GM19455 (cell line): ENCODE measurements around the gene NOS1AP.
"Not testable (repeated sequence)": the region's sequence is repeated elsewhere in the genome, so short reads cannot be mapped to it uniquely, and the experiment has no call there.

Experiments used
- ATAC-seq: cut with Tn5 transposase; IDR thresholded peaks from one replicate; pipeline ENCODE4 v1.9.1; 2021; ENCODE audit not compliant: unreplicated experiment

NOS1AP gene

DNA sequence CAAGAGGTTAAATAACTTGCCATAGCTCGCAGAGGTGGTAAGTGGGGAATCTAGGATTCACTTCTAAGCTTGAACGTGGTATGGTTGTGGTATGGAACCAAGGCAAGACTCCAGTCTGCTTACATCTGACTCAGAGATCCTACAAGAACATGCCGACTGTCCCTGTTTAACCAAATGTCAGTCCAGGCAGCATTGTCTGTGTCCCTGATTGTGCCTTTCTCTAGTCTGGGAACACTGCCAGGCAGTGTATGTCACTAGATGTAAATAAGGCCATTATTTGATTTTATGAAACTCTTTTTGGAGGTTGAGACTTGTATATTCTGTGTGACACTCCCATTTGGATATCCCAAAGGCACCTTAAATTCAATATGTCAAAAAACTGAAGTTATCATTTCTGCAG lies 96.0 kb downstream of the NOS1AP start:
- ATAC-seq: no peak

DNA sequence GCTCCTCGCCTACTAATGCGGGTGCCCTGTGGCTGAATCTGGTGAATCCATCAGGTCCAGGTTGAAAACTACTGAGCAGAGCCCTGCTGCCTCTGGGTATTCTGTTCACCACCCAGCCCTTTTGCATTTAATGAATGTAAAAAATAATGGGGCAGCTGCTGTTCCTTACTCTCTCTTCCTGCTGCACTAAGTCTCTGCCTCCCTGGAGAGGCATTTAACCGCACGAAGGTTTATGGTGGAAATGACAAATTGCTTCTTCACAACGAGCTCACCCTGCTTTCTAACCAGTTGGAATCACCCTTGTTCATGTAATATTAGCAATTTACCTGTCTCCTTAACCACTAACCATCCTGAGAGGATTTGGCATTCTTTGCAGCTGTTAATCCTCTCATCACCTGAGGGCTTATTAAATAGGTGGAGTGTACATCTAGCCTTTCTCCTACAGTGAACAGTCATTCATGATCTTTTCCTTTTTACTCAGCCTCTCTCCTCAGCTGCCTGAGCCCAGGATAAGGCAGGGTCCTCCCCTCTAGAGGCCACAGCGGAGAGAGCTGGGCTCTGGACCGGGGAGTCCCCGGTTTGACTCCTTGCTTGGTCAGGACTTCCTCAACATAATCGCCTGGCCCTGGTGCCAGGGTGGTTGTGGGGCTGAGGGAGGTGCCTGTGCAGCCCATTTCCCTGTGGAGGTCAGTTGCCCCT lies 97.6 kb downstream of the NOS1AP start:
- ATAC-seq: no peak

DNA sequence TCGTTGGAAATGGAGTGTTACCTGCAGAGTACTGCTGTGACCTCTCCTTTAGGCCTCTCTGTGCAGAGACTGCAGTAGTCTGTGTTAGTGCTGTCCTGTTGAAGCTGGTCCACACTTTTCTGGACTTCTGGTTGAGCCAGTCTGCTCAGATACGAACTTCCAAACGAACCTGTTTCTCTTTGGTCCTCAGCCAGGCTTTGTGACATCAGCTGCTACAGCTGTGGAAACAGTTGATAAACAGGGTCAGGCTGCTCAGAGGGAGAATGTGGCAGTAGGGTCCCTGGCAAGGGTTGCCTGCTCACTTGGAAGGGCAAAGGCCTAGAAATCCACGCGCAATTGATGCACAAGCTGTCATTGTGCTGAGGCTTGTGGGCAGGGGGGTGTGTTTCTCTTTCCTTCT lies 98.8 kb downstream of the NOS1AP start:
- no peak for ATAC-seq

DNA sequence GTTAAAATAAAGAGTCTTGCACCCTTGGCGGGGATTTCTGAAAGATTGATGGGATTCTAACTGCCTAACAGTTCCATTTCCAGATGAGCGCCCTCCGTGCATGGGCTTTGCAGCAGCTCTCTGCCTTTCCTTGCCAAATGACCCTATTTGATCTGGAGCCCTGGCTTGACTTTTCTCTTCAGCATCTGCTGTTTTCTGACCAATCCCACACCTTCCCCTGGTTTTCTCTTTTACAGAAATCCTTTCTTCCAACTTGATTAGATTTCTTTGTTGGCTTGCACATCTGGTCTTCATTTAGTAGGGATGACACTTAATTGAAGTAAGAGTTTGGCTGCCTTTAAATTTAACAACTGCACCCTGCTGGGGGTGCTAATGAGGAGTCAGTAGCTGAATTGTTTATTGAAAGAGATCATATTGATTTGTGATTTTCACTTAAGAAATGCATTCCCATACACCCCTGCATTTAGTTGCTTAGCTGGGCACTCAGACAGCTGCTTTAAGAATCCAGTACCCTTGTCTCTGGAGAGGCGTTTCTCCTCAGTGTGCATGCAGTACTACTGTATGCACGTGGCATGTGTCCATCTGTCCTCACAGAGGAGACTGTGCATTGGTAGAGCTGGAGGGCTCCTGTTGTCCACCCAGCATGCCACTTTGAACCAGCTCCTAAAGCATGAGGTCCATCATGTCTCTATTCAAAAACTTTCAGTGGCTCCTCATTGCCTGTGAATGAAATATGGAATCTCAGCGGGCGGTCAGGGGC lies 99.7 kb downstream of the NOS1AP start:
- no peak for ATAC-seq

DNA sequence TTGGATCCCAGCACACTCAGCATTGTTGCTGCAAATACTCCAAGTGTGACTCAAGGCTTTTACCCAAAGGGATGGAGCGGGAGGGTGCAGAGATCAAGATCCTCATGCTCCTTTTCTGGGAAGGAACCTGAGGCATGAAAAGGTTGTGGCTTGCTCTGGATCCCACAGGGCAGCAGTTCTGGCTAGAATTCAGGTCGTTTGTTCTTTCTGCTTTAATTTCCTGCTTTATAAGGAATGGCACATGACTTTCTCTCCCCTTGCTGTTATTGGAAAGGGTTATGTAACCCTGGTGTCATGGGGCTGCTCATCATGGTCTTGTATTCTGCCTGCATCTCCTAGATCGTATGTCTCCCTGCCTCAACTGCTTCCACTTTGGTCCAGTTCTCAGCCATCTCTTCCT lies 101.6 kb downstream of the NOS1AP start:
- no peak for ATAC-seq

DNA sequence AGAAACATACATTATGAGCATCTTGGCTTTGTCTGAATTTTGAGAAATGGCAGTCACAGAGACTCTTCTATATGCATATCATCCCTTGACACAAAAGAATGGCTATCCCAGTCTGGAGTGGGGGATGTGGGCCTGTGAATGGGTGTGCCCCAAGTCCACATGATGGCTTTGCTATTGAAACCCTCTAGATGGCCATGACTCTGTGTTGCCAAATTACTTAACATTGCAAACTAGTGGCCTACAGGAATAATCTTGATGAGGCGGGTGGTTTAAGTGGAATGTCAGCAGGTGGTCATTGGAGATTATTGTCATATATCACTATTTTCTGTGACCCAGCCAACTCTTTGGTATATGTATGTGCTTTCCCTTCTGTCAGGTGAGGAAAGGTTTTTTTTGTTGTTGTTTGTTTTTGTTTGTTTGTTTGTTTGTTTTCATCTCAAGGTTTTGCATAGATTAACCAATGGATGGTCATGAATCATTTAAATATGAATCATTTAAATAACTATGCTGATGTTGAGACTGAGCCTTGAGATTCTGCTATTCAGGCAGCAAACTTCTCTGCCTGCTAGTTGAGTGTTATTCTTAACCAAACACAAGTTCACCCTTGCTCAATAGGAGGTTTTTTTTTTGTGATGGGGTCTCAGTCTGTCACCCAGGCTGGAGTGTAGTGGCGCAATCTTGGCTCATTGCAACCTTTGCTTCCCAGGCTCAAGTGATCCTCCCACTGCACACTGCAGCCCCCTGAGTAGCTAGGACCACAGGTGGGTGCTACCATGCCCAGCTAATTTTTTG lies 103.0 kb downstream of the NOS1AP start:
- ATAC-seq: no peak

DNA sequence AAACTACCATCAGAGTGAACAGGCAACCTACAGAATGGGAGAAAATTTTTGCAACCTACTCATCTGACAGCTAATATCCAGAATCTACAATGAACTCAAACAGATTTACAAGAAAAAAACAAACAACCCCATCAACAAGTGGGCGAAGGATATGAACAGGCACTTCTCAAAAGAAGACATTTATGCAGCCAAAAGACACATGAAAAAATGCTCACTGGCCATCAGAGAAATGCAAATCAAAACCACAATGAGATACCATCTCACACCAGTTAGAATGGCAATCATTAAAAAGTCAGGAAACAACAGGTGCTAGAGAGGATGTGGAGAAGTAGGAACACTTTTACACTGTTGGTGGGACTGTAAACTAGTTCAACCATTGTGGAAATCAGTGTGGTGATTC lies 104.1 kb downstream of the NOS1AP start:
- not testable (repeated sequence) for ATAC-seq

DNA sequence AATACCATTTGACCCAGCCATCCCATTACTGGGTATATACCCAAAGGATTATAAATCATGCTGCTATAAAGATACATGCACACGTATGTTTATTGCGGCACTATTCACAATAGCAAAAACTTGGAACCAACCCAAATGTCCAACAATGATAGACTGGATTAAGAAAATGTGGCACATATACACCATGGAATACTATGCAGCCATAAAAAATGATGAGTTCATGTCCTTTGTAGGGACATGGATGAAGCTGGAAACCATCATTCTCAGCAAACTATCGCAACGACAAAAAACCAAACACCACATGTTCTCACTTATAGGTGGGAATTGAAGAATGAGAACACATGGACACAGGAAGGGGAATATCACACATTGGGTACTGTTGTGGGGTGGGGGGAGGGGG lies 104.5 kb downstream of the NOS1AP start:
- ATAC-seq: not testable (repeated sequence)

DNA sequence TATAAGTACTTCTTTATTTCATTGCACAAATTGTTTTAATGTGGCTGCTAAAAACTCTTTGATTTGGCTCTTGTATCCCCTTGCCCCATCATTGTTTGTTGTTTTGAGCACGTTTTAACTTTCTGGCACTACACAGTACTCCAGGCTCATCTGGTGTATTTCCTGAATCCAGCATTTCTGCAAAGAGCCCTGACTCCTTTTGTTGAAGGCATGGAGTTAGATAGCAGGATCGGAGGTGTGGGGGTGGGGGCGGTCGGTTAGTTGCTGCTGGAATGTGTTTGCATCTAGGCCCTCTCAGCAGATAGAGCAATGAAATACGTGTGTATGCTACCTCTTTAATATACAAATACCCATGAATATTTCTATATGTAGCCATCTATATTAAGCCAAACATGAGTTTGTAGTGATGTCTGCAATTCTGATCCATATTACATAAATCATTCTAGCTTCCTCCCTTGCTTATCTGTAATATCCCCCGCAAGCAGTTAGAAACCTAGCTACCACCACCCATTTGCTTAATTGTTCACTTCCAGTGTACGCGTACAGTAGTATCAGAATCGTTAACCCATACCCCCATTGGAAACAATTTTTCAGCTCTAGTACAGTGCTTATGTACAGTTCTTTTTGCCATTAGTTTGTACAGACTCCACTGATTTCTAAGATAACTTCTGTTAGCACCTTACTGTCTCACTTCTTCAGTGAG lies 106.0 kb downstream of the NOS1AP start:
- ATAC-seq: no peak

DNA sequence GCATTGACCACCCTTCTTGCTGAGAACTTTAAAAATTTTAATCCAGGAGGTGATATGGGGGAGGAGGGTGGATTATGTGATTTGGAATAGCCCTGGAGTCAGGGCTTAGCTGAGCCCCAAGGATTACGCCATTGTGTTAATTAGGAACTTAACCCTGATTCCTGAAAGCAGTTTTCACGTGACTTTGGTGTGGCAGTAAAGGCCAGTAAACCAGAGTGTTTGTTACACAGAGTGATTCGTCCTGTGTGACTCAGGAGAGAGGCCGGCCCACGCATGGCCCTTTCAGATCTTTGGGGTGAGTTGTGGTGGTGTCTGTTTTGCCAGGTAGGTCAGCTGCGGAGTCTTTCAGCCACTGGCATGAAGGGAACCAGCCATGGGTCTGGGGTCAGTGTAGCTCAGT lies 107.6 kb downstream of the NOS1AP start:
- no peak for ATAC-seq

DNA sequence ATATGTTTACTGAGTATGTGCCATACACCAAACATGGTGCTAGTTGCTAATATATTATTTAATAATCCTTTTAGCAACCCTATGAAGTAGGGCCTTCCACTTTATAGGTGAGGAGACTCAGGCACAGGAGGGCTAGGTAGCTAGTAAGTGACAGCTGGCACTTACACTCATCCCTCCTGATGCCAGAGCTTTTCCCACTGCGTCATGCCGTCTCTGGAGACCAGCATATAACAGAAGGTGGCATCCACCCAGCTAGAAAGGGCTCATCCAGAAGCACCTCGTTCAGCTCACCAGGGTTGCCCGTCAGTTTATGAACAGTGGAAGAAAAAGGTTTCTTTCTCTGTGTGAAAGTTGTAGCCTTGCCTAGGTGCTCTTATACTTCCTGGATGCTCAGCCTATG lies 108.9 kb downstream of the NOS1AP start:
- ATAC-seq: no peak

DNA sequence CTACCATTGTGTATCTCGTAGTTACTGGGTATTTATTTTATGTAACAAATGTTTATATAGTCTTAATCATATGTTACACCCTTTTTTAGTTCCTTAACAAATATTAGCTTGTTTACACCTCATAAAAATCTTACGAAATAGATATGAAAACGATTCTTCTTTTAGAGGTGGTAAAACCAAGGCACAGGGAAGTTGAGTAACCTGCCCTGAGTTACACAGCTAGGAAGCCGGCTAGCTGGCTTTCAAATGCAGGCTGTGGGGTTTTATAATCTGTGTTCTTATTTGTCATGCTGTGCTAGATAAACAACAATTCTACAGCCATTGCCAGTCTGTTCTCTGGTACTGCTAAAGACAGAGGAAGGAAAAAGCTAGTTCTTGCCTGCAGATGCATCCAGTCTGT lies 109.6 kb downstream of the NOS1AP start:
- no peak for ATAC-seq

DNA sequence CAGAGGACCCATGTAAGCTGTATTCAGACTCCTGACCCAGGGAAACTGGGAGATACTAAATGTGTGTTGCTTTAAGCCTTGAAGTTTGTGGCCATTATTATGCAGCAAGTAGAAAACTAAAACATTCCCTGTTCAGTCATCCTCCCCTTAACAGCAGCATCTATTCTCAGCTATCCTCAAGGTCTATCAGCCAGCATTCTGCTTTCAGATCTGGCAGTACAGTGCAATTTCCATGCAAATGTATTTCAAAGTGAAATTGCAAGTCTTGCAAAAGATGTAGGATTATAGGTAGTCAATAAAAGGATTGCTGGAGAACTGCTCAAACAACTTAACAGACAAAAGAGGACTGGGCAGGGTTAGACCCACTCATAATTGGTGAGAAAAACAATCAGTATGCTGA lies 111.3 kb downstream of the NOS1AP start:
- ATAC-seq: no peak

DNA sequence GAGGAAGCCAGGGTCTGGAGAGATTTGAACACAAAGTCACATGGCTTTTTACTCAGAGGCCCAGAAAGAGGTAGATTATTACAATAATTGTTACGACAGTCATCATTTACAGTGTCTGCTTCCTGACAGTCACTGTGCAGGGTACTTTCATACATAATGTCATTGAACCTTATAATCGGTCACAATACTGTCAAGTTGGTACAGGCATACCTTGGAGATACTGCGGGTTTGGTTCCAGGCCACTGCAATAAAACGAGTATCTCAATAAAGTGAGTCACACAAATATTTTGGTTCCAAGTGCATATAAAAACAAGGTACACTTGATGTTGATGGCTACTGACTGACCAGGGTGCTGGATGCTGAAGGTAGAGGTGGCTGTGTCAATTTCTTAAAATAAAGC lies 112.6 kb downstream of the NOS1AP start:
- no peak for ATAC-seq

DNA sequence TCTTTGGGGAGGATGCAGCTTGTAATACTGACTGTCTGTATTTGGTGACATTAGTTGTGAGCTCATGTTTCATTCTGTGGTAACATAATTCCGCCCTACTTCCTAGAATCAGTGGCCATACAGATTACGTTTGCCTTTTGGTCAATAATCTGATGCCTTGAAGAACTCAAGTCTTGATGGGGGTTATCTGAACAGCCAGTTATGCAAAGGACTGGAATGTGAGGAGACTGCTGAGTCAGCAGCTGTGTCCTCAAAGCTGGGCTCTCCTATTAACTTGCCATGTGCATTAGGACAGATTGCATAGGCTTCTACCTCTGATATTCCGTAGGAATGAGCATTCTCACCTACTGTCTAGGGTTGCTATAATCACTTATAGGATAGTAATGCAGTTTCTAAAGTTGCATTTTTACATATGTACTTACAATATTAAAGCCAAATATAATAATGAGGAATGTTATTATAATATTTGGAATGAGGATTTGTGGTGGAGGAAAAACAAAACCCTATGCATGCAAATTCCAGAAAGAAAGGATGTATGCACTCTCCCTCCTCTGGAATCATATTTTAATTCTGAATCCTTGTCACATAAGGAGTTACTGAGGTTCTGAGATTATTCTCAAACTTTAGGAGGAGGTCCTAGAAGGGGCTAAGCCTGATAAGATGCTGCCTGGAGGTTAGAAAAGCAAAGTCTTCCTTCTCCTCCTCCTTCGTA lies 116.0 kb downstream of the NOS1AP start:
- no peak for ATAC-seq

DNA sequence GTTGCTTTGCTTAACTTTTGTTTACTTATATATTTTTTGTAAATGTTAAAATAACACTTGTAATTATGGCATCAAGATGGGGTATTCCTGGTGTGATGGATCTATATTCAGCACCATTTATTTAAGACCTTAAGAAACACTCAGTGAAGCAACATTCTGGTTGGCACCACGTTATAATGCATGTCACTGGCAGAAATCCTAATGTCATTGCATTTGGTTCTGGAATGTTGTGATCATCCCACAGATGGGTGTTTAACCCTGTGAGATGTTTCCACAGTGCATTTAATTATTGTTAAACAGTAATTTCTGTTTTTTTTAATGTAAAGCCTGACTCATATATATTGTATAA lies 116.5 kb downstream of the NOS1AP start:
- no peak for ATAC-seq

DNA sequence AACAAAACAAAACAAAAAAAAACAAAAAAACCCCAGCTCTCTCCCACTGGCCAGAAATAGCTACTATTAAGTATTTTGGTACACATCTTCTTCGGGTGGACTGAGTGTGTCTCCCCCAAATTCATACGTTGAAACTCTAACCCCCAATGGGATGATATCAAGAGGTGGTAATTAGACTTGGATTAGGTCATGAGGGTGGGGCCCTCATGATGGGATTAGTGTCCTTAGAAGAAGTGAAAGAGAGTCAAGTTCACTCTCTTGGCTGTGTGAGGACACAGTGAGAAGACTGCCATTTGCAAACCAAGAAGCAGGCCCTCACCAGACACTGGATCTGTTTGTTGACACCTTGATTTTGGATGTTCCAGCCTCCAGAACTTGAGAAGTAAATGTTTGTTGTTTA lies 116.9 kb downstream of the NOS1AP start:
- ATAC-seq: no peak

DNA sequence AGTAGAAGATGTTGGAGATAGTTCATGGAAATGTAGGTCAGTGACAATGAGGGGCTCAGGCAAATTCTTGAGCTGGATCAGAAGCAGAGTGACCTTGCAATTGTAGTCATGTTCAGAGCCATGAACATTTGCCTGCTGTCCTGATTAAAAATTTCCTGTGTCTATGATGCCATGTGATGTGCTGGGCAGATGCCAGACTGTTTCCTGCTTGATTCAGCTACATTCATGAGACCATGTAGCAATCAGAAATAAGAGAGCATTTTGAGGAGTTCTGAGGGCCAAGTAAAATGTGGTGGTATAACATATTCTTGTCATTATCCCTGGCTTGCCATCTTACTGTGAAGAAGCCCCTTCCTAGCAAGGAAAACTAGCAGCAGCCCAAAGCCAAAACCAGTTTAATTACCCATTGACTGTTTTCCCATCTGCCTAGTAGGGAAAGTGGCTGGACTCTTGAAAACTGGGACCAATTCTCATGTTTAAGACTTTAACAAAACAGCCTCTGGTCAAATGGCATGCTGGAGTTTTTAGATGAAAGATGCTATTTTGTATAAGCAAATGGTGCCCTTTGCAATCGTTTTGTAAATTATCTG lies 118.3 kb downstream of the NOS1AP start:
- ATAC-seq: no peak

DNA sequence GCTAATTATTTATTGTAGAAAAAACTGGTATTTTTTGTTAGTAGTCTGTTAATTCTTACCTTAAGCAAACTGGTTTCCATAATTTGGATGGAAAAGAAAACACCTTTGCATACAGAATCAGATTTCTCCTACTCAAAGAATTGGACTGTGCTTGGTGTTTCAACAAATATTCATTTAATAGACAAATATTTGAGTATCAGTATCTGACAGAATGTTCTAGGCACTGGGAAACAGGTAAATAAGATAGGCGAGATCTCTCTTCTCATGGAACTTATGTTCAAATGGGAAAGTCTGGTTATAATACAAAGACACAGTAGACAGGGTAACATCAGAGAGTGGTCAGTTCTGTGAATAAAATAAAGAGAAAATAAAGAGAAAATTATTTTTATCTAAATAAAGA lies 119.9 kb downstream of the NOS1AP start:
- ATAC-seq: no peak
